Nephron (organoid): ENCODE results near the gene PPP2R5C.
A peak's percentile ranks its signal among the peaks of the same experiment; 100 is the strongest.

Source experiments
- H3K27ac Mint-ChIP-seq, 3 experiments: 2 replicates each; pipeline ENCODE4 v1.8.0; 2020; ENCODE audit warnings: mixed read lengths in 3 of 3, mild to moderate bottlenecking in 2 of 3, moderate library complexity in 1 of 3
- H3K27me3 Mint-ChIP-seq: 2 replicates; pipeline ENCODE4 v1.8.0; 2021; ENCODE audit warnings: low read depth, mild to moderate bottlenecking, moderate library complexity, mixed read lengths
- H3K36me3 Mint-ChIP-seq: 2 replicates; pipeline ENCODE4 v1.8.0; 2020; ENCODE audit warnings: low read depth, mixed read lengths
- H3K4me1 Mint-ChIP-seq: 2 replicates; pipeline ENCODE4 v1.8.0; 2020; ENCODE audit warnings: mixed read lengths
- H3K4me3 Mint-ChIP-seq, 3 experiments: 2 replicates each; pipeline ENCODE4 v1.8.0; 2020; ENCODE audit warnings: mild to moderate bottlenecking in 3 of 3, mixed read lengths in 3 of 3, moderate library complexity in 2 of 3
- H3K9me3 Mint-ChIP-seq: 2 replicates; pipeline ENCODE4 v1.8.0; 2020; ENCODE audit warnings: mixed read lengths
- CTCF ChIP-seq, 3 experiments: fragments of 200-600 bp; sonication (generic); IDR thresholded peaks; one replicate each; pipeline ENCODE4 v1.5.0; 2021; ENCODE audit warnings: antibody characterized with exemption in 3 of 3; ENCODE audit not compliant: unreplicated experiment in 3 of 3

Gene PPP2R5C

DNA sequence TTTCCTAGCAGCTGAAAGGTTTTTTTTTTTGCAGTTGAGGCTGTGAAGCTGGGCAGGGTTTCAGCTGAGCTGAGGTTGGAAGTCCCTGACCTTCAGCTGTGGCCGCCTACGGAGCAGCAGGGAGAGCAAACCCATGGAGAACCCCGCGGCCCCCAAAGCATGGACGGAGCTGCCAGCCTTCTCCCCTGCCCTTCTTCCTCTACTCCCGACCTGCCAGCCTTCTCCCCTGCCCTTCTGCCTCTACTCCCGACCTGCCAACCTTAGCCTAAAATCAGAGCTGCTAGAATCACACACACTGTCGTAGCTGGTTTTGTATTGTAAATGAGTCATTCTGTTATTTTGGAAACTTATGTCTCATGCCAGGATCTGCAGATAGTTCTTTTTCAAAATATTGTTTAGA lies 74.6 kb downstream of the PPP2R5C start:
- H3K9me3 Mint-ChIP-seq: no peaks in the 10 kb centered on the region
- H3K36me3 Mint-ChIP-seq: peaks cover 12% of the 10 kb centered on the region
- no peak overlapping the region for H3K4me3 Mint-ChIP-seq
- no peaks in the 10 kb centered on the region for H3K27me3 Mint-ChIP-seq
- no peak overlapping the region for H3K27ac Mint-ChIP-seq
- H3K4me1 Mint-ChIP-seq: peaks cover 45% of the 10 kb centered on the region
- no peak for TF ChIP-seq CTCF (IDR thresholded peaks at IDR 0.05; ENCODE audit: unreplicated experiment in 3 of 3)

DNA sequence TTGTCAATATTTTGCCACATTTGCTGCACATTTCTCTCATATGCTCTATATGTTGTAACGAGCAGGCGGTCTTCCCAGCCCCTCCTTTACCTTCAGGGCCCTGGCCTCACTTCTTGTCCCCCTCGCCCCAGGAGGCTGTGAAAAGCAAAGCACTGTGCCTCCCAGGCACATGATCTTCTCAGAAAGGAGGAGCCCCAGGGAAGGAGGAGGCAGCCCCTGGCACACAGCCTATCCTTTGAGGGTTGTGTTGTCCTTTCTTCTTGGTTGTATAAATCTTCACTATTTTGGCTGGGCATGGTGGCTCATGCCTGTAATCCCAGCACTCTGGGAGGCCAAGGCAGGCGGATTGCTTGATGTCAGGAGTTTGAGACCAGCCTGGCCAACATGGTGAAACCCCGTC lies 77.0 kb downstream of the PPP2R5C start:
- TF ChIP-seq CTCF (IDR thresholded peaks at IDR 0.05; ENCODE audit: unreplicated experiment in 3 of 3): no peak
- no peaks in the 10 kb centered on the region for H3K9me3 Mint-ChIP-seq
- H3K27me3 Mint-ChIP-seq: no peaks in the 10 kb centered on the region
- no peak overlapping the region for H3K4me3 Mint-ChIP-seq
- no peak overlapping the region for H3K27ac Mint-ChIP-seq
- peaks cover 45% of the 10 kb centered on the region for H3K4me1 Mint-ChIP-seq
- H3K36me3 Mint-ChIP-seq: peaks cover 7% of the 10 kb centered on the region

GRCh38 chr14:101839236-101839635 lies 77.7 kb downstream of the PPP2R5C start:
- no peaks in the 10 kb centered on the region for H3K9me3 Mint-ChIP-seq
- H3K27me3 Mint-ChIP-seq: no peaks in the 10 kb centered on the region
- no peak overlapping the region for H3K4me3 Mint-ChIP-seq
- peaks cover 10% of the 10 kb centered on the region for H3K36me3 Mint-ChIP-seq
- peak overlapping the region; percentile 3 to 29 (median 29) for H3K27ac Mint-ChIP-seq
- H3K4me1 Mint-ChIP-seq: peaks cover 42% of the 10 kb centered on the region
- no peak for TF ChIP-seq CTCF (IDR thresholded peaks at IDR 0.05; ENCODE audit: unreplicated experiment in 3 of 3)

GRCh38 chr14:101839661-101840060 lies 78.2 kb downstream of the PPP2R5C start:
- Mint-ChIP-seq H3K27ac (peak overlapping the region; percentile 3 to 29 (median 29)), H3K9me3 (no peaks in the 10 kb centered on the region), H3K27me3 (no peaks in the 10 kb centered on the region), H3K36me3 (peaks cover 10% of the 10 kb centered on the region), H3K4me1 (peaks cover 37% of the 10 kb centered on the region), H3K4me3 (no peak overlapping the region)
- no peak for TF ChIP-seq CTCF (IDR thresholded peaks at IDR 0.05; ENCODE audit: unreplicated experiment in 3 of 3)

DNA sequence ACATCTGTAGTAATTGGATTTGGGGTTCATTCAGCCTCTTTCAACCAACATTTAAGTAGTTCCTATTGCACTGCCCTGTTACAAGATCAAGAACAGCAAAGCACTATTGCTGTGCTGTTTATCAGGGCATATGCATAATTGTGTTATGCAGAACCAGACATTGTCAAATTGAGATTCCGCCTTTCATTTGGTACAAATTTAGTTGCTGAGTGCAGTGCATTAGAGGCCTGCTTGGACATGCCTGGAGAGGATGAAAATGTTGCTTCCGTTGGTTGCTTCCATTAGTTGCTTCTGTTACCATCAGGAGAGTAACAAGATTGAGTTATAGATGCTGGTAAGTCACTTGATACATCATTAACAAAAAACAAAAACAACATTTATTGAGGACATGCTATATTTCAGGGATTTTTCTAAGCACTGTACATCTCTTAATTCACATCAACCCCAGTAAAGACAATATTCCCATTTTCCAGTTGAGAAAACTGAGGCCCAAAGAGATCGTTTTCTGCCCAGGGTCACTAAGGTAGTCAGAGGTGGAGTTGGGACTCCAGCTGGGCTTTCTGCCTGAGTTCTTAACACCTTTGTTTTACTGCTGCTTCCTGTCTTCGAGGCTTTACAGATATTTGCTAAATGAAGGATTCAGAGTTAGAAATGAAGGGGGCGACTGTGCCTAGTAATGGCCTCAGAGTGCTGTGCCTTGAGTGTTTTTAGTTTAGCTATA lies 79.3 kb downstream of the PPP2R5C start:
- Mint-ChIP-seq H3K4me1 (peaks cover 26% of the 10 kb centered on the region), H3K36me3 (peaks cover 10% of the 10 kb centered on the region), H3K9me3 (no peaks in the 10 kb centered on the region), H3K27ac (no peak overlapping the region), H3K4me3 (no peak overlapping the region), H3K27me3 (no peaks in the 10 kb centered on the region)
- no peak for TF ChIP-seq CTCF (IDR thresholded peaks at IDR 0.05; ENCODE audit: unreplicated experiment in 3 of 3)

DNA sequence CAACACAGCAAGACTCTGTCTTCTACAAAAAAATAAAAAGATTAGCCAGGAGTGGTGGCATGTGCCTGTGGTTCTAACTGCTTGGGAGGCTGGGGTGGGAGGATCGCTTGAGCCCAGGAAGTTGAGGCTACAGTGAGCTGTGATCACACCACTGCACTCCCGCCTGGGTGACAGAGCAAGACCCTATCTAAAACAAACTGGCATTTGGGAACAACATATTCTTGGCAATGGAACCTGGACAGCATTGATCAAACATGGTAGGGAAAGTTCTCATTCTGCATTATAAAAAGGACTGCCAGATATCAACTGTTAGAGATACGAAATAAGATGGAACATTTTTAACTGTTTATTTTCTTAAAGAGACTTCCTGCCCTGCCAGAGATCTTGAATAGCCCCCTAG lies 81.5 kb downstream of the PPP2R5C start:
- no peaks in the 10 kb centered on the region for H3K27me3 Mint-ChIP-seq
- no peak for TF ChIP-seq CTCF (IDR thresholded peaks at IDR 0.05; ENCODE audit: unreplicated experiment in 3 of 3)
- H3K27ac Mint-ChIP-seq: no peak overlapping the region
- no peak overlapping the region for H3K4me3 Mint-ChIP-seq
- H3K9me3 Mint-ChIP-seq: no peaks in the 10 kb centered on the region
- H3K4me1 Mint-ChIP-seq: peaks cover 11% of the 10 kb centered on the region
- H3K36me3 Mint-ChIP-seq: peaks cover 12% of the 10 kb centered on the region
